Fibroblast of pulmonary artery (primary cell): ENCODE data around the gene ZDHHC14.
A peak's percentile ranks its signal among the peaks of the same experiment; 100 is the strongest.

Experiments used
- DNase-seq: peaks from one replicate; pipeline ENCODE4 v3.0.0-alpha.2; 2010; ENCODE audit warnings: low read depth
- H3K4me3 ChIP-seq: replicated peaks from 2 replicates; pipeline ENCODE4 v1.5.1; 2011; ENCODE audit warnings: low read depth, mild to moderate bottlenecking, control low read depth, low read length, moderate library complexity
- TF ChIP-seq, protein P1 (sequence below): IDR thresholded peaks from 2 replicates; pipeline ENCODE4 v1.5.1; 2011; ENCODE audit warnings: mild to moderate bottlenecking, control low read depth, low read length, inconsistent platforms; ENCODE audit errors: missing control alignments

Gene ZDHHC14

GRCh38 chr6:157630463-157631080 is 249.6 kb downstream of the ZDHHC14 start:
- no peak for DNase-seq
- TF ChIP-seq, protein P1, sequence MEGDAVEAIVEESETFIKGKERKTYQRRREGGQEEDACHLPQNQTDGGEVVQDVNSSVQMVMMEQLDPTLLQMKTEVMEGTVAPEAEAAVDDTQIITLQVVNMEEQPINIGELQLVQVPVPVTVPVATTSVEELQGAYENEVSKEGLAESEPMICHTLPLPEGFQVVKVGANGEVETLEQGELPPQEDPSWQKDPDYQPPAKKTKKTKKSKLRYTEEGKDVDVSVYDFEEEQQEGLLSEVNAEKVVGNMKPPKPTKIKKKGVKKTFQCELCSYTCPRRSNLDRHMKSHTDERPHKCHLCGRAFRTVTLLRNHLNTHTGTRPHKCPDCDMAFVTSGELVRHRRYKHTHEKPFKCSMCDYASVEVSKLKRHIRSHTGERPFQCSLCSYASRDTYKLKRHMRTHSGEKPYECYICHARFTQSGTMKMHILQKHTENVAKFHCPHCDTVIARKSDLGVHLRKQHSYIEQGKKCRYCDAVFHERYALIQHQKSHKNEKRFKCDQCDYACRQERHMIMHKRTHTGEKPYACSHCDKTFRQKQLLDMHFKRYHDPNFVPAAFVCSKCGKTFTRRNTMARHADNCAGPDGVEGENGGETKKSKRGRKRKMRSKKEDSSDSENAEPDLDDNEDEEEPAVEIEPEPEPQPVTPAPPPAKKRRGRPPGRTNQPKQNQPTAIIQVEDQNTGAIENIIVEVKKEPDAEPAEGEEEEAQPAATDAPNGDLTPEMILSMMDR = no peak
- no peak overlapping the region for H3K4me3 ChIP-seq

GRCh38 chr6:157631412-157631811 is 250.4 kb downstream of the ZDHHC14 start:
- TF ChIP-seq, protein P1 = no peak
- no peak overlapping the region for H3K4me3 ChIP-seq
- no peak for DNase-seq

DNA sequence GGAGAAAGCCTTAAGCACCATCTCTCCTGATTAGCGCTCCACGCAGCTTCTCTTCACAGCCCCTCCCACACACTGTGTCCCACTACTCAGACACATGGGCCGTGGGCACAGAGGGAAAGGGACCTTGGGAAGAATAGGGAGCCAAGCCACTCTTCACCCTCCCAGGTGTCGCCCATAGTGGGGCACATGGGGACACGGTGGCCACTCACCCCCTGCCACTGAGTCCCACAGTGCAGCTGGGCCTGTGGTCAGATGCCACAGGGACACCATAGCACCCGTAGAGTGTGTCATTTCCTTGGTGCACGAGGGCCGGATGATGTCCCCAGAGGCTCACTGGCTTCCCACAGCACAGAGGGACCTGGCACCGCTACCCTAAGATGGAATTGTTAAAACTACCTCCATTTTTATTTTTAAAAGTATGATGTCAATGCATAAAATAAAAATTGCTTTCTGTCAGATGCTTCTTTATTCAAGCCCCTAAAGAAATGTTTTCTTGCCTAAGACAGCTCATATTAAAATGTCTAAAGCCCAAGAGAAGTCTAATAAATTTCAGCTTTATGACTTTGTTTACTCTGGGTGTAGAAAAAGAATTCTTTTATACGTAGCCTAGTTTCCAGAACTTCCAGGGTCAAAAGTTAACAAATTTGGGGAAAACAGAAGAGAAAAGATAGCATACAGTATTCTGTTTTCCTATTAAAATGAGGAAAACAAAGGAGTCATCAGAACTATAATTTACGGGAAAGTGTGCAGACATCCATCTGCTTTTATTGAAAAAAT is 251.0 kb downstream of the ZDHHC14 start:
- no peak for DNase-seq
- H3K4me3 ChIP-seq = no peak overlapping the region
- TF ChIP-seq, protein P1 = no peak

DNA sequence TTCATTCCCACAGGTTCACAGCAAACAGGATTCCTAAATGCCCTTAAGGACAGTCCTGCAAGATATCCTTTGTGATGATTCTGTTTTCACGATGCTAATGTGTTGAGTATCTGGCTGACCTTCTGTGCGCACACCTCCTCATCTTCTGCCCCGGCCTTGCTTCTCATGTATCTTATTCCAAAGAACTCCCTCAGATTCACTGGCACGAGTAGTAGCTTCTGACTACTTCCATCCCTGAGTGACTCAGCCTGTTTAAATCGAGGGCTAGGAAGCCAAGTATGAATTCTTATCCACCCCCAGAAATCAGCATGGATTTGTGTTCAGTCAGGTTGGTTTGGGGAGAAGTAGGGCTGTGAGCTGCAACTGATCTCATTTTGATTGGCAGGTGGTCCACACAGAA is 251.8 kb downstream of the ZDHHC14 start:
- peak; percentile 53 for DNase-seq
- TF ChIP-seq, protein P1 = no peak
- no peak overlapping the region for H3K4me3 ChIP-seq

- H3K4me3 ChIP-seq = no peak overlapping the region
- TF ChIP-seq, protein P1 = no peak
- no peak for DNase-seq
These were observed 253.6 kb downstream of the ZDHHC14 start for GRCh38 chr6:157634546-157634945.

DNA sequence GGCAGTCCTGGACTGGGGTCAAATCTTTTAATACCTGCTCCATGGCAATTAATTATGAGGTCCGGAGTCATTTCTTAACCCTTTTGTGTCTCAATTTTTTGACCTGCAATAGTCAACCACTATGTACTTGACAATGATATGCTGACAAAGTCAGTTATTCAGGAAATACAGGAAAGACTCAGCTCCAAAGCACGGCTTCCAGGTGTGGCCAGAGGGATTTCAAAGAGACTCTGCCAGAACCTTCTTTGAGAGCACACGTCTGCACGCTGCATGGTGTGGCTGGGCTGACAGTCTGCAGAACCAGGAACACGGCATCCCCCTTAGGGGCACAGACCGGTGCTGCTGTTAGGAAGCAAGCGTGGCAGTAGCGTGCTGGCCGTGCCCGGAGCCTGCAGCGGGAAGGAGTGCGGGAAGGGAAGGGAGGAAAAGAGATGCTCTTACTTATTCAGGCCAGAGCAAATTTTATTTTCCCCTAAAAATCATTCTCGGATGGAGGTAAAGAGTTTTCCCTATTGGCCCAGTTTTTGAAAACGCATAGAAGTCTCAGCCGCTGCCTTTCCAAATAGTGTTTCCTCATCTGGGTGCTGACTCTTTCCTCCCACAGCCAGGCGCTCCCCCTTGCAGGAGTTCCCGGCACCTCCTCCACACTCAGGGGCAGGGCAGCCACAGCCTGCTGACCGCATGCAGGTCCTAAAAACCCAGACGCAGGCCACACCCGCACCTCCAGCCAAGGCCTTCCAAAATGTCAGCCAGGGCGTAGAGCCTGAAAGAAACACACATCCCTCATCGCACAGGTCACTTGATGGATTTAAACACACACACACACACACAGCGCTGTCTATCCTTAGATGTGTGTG is 254.6 kb downstream of the ZDHHC14 start:
- no peak overlapping the region for H3K4me3 ChIP-seq
- DNase-seq = peak; percentile 40
- TF ChIP-seq, protein P1 = no peak
